Measurements from ENCODE around the gene ARID5B.

Gene ARID5B

GRCh38 chr10:62000726-62001125 is 99.2 kb downstream of the ARID5B start:
- Histone ChIP-seq H3K4me1 (ENCODE audit: low read depth, poor library complexity, severe bottlenecking) (no peaks in the 10 kb centered on the region), H3K9ac (no peak overlapping the region), H3K4me2 (no peak overlapping the region), H4K20me1 (ENCODE audit: insufficient read depth) (no peaks in the 10 kb centered on the region), H3K27ac (no peak overlapping the region), H2AFZ (ENCODE audit: low read depth) (no peak overlapping the region), H3K36me3 (ENCODE audit: insufficient read depth) (no peaks in the 10 kb centered on the region), H3K27me3 (ENCODE audit: insufficient read depth, low read depth) (no peaks in the 10 kb centered on the region), H3K79me2 (ENCODE audit: insufficient read depth, low read depth) (no peaks in the 10 kb centered on the region), H3K4me3 (IDR thresholded peaks at IDR 0.05; ENCODE audit: insufficient read depth, low read depth, low read length) (no peak overlapping the region)
- TF ChIP-seq CTCF (conservative IDR thresholded peaks at IDR 0.05; ENCODE audit: low read depth, low read length): no peak

DNA sequence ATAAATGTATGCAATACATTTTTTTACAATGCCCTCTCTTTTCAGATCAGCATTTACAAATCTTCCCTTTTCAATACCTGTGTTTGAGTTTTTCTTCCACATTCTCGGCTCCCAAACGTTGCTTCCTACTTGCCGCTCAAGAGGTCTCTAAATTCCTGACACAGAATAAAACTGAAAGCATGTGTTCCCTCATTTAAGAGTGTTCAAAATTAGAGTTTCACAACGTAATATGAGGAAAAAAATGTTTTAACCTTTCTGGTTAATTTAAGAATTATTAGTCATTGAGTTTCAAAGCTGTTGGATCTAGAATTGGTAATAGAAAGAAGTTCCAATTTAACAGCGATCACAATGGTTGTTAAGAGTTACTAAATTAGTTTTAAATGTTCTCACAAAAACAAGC is 100.4 kb downstream of the ARID5B start:
- Histone ChIP-seq H2AFZ (ENCODE audit: low read depth) (no peak overlapping the region), H3K4me2 (no peak overlapping the region), H3K4me1 (ENCODE audit: low read depth, poor library complexity, severe bottlenecking) (no peaks in the 10 kb centered on the region), H4K20me1 (ENCODE audit: insufficient read depth) (no peaks in the 10 kb centered on the region), H3K36me3 (ENCODE audit: insufficient read depth) (no peaks in the 10 kb centered on the region), H3K4me3 (IDR thresholded peaks at IDR 0.05; ENCODE audit: insufficient read depth, low read depth, low read length) (no peak overlapping the region), H3K79me2 (ENCODE audit: insufficient read depth, low read depth) (no peaks in the 10 kb centered on the region), H3K27me3 (ENCODE audit: insufficient read depth, low read depth) (no peaks in the 10 kb centered on the region), H3K27ac (no peak overlapping the region), H3K9ac (no peak overlapping the region)
- TF ChIP-seq CTCF (conservative IDR thresholded peaks at IDR 0.05; ENCODE audit: low read depth, low read length): no peak

GRCh38 chr10:62002753-62003152 is 101.3 kb downstream of the ARID5B start:
- H3K4me1 ChIP-seq (ENCODE audit: low read depth, poor library complexity, severe bottlenecking): no peaks in the 10 kb centered on the region
- H3K27ac ChIP-seq: no peak overlapping the region
- H3K4me3 ChIP-seq (IDR thresholded peaks at IDR 0.05; ENCODE audit: insufficient read depth, low read depth, low read length): no peak overlapping the region
- H3K4me2 ChIP-seq: no peak overlapping the region
- no peaks in the 10 kb centered on the region for H3K36me3 ChIP-seq (ENCODE audit: insufficient read depth)
- no peaks in the 10 kb centered on the region for H4K20me1 ChIP-seq (ENCODE audit: insufficient read depth)
- no peak overlapping the region for H3K9ac ChIP-seq
- TF ChIP-seq CTCF (conservative IDR thresholded peaks at IDR 0.05; ENCODE audit: low read depth, low read length): no peak
- H2AFZ ChIP-seq (ENCODE audit: low read depth): no peak overlapping the region
- H3K27me3 ChIP-seq (ENCODE audit: insufficient read depth, low read depth): no peaks in the 10 kb centered on the region
- no peaks in the 10 kb centered on the region for H3K79me2 ChIP-seq (ENCODE audit: insufficient read depth, low read depth)

- Histone ChIP-seq H2AFZ (ENCODE audit: low read depth) (no peak overlapping the region), H3K79me2 (ENCODE audit: insufficient read depth, low read depth) (no peaks in the 10 kb centered on the region), H3K4me3 (IDR thresholded peaks at IDR 0.05; ENCODE audit: insufficient read depth, low read depth, low read length) (no peak overlapping the region), H3K4me1 (ENCODE audit: low read depth, poor library complexity, severe bottlenecking) (no peaks in the 10 kb centered on the region), H3K4me2 (no peak overlapping the region), H3K36me3 (ENCODE audit: insufficient read depth) (no peaks in the 10 kb centered on the region), H3K9ac (no peak overlapping the region), H4K20me1 (ENCODE audit: insufficient read depth) (no peaks in the 10 kb centered on the region), H3K27me3 (ENCODE audit: insufficient read depth, low read depth) (no peaks in the 10 kb centered on the region), H3K27ac (no peak overlapping the region)
- no peak for TF ChIP-seq CTCF (conservative IDR thresholded peaks at IDR 0.05; ENCODE audit: low read depth, low read length)
Observed at GRCh38 chr10:62004042-62004441, 102.5 kb downstream of the ARID5B start.

DNA sequence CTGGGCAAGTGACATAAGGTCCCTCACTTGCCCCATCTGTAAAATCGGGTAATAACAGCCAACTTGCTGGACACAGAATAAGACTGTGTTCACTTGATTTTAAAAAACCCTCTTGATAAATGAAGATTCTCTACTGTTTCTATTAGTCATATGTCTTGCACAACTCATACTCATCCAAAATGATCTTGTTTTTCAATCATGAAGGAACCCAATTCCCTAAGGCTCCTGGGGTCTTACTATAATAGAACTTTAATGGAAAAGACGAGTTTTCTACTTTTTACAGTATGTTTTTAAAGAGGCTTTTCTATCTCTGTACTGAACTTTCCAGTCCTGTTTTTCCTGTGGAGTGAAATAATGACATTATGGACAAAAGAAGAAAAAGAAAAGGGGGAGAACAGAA is 103.8 kb downstream of the ARID5B start:
- no peak overlapping the region for H3K4me2 ChIP-seq
- no peaks in the 10 kb centered on the region for H3K4me1 ChIP-seq (ENCODE audit: low read depth, poor library complexity, severe bottlenecking)
- no peaks in the 10 kb centered on the region for H3K27me3 ChIP-seq (ENCODE audit: insufficient read depth, low read depth)
- no peaks in the 10 kb centered on the region for H4K20me1 ChIP-seq (ENCODE audit: insufficient read depth)
- H3K4me3 ChIP-seq (IDR thresholded peaks at IDR 0.05; ENCODE audit: insufficient read depth, low read depth, low read length): no peak overlapping the region
- no peak overlapping the region for H3K9ac ChIP-seq
- H3K79me2 ChIP-seq (ENCODE audit: insufficient read depth, low read depth): no peaks in the 10 kb centered on the region
- no peak for TF ChIP-seq CTCF (conservative IDR thresholded peaks at IDR 0.05; ENCODE audit: low read depth, low read length)
- H2AFZ ChIP-seq (ENCODE audit: low read depth): no peak overlapping the region
- no peak overlapping the region for H3K27ac ChIP-seq
- H3K36me3 ChIP-seq (ENCODE audit: insufficient read depth): no peaks in the 10 kb centered on the region
